ENCODE data around the gene PHEX.

The PHEX gene

DNA sequence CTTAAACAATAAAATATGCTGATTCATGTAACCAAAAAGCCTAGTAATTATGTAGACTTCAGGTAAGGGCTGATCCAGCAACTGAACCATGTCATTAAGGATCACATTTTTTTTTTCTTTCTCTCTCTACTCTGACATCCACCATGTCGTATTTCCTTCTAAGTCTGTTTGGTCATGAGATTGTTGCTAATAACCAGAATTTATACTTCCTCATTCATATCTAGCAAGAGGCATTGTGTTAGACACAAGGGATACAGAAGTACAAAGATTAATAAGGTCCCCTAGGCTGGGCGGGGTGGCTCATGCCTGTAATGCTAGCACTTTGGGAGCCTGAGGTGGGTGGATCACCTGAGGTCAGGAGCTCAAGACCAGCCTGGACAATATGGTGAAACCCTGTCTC is 24.1 kb downstream of the PHEX start:
- no peak for DNase-seq (ENCODE audit: insufficient read length, low spot score)
- TF ChIP-seq, protein P1, sequence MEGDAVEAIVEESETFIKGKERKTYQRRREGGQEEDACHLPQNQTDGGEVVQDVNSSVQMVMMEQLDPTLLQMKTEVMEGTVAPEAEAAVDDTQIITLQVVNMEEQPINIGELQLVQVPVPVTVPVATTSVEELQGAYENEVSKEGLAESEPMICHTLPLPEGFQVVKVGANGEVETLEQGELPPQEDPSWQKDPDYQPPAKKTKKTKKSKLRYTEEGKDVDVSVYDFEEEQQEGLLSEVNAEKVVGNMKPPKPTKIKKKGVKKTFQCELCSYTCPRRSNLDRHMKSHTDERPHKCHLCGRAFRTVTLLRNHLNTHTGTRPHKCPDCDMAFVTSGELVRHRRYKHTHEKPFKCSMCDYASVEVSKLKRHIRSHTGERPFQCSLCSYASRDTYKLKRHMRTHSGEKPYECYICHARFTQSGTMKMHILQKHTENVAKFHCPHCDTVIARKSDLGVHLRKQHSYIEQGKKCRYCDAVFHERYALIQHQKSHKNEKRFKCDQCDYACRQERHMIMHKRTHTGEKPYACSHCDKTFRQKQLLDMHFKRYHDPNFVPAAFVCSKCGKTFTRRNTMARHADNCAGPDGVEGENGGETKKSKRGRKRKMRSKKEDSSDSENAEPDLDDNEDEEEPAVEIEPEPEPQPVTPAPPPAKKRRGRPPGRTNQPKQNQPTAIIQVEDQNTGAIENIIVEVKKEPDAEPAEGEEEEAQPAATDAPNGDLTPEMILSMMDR (IDR thresholded peaks at IDR 0.05; ENCODE audit: insufficient read depth, missing control alignments): no peak
- FAIRE-seq: no peak

DNA sequence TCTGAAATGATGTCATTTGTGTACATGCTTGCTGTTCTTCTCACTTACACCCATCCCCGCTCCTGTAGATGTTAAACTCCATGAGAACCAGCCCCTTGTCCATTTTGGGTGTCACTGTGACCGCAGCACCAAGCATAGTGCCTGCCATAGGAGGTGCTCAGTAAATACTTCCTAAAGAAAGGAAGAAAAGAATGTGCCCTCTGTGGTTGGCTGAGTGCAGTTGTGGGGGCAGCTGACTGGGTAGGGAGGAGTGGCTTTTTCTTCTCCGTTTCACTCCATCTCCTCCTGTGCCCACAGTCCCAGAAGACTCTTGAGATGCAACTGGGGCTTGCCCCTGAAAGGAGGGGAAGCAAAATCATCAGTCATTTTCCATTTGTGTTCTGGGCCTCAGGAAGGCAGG is 25.5 kb downstream of the PHEX start:
- no peak for DNase-seq (ENCODE audit: insufficient read length, low spot score)
- no peak for FAIRE-seq
- TF ChIP-seq, protein P1 (IDR thresholded peaks at IDR 0.05; ENCODE audit: insufficient read depth, missing control alignments): no peak

DNA sequence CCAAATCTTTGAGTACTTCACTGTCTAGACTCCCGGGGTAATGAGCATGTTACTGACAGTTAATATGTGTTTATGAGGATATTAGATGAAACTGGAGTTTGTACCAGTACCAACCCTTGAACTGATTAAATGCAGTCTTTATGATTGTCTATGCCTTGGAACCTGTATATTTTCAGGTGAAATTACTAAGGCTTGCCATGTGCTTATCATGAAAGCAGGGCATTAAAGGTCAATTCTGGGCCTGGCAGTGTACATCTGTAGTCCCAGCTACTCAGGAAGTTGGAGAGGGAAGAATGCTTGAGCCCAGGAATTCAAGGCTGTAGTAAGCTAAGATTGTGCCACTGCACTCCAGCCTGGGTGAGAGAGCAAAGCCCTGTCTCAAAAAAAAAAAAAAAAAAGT is 27.6 kb downstream of the PHEX start:
- TF ChIP-seq, protein P1 (IDR thresholded peaks at IDR 0.05; ENCODE audit: insufficient read depth, missing control alignments): no peak
- FAIRE-seq: no peak
- DNase-seq (ENCODE audit: insufficient read length, low spot score): no peak

DNA sequence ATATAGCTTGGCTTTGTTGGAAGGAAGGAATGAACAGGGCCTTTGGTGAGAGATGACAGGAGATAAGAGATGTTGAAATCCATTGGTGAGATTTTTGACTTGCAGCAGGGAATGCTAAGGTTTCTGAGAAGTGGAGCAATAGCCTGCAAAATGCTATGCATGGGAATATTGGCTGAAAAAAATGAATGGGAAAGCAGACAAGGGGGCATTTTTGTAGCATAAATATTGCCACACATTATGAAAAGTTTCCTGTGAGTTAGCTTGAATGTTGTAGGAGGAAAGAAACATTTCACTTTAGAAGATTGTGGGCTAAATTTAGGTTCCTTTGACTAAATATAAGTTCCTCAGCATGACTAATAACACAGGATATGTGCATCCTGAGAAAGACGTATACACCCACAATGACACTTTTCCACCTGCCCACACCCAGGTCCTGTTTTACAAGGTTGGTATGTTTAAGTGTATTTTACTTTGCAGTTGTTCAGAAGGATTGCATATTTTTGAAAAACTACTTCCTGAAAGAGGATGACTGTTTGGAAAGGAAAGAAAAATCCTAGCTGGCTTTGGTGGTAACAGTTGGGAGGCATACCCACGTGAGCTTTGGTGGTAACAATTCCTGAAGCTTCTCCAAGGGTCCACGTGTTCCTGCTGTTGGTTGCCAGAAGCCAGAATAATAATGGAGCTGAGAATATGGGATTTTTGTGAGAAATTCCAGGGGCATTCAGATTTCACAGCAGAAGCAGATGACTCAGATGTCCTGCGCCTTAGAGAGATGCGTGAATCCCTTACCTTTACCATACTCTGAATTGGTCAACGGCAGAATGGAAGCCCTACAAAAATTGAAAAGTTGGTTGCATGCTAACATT is 28.5 kb downstream of the PHEX start:
- DNase-seq (ENCODE audit: insufficient read length, low spot score): no peak
- TF ChIP-seq, protein P1 (IDR thresholded peaks at IDR 0.05; ENCODE audit: insufficient read depth, missing control alignments): no peak

DNA sequence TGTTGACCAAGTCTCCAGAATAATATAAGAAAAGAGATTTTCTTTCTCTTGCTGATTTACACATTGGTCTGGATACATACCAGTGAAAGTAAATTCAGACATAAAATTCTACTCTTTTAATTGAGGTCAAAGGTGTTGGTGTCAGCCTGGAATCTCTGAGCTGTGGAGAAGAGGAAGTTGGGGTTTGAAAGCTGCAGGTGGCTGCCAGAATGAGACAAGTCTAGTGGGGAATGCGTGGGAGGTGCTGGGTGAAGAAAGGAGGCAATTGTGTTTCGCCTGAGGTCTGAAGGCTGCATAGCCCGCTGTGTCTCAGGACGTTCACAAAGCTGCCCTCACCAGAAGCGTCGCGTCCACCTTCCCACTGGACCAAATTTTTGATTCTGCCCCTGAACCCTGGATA is 31.2 kb downstream of the PHEX start:
- TF ChIP-seq, protein P1 (IDR thresholded peaks at IDR 0.05; ENCODE audit: insufficient read depth, missing control alignments): no peak
- DNase-seq (ENCODE audit: insufficient read length, low spot score): no peak
- FAIRE-seq: no peak

More for the DNA sequence above, 28.5 kb downstream of the PHEX start:
- FAIRE-seq: no peak

DNA sequence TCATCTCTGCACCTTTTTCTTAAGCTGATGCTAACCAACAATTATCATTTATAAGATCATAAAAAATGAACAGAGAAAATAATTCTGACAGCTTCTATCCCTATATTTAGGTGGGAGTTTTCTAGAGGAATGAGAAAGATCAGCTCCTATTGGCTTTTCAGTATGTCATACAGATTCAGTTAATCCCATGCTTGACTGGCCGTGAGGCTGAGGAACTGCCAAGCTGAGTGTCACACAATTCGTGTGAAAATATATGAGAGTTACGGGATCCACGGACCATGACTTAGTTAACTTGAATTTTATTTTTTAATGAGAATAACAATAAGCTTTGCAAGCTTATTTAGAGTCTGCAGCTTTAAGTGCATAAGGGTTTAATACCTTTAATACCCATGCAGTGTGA is 37.5 kb downstream of the PHEX start:
- DNase-seq (ENCODE audit: insufficient read length, low spot score) (no peak), FAIRE-seq (no peak)
- TF ChIP-seq, protein P1 (IDR thresholded peaks at IDR 0.05; ENCODE audit: insufficient read depth, missing control alignments): no peak

DNA sequence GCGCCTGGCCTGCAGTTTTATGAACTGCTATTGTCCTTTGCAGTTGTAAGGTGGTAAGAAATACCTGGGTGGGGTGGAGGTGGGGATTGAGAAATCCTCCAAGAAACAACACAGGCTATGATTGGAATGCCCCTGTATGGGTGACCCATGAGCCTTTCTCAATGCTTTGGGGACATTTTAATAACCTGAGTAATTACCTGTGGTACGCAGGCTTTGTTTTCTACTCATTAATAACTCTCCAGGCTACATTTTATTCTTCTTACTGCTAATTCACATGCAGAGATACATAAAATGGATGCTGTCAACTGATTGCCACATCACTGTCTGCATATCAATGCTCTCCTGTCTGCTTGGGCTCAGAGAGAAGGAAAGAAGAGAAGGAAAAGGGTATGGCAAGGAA is 41.8 kb downstream of the PHEX start:
- FAIRE-seq (no peak), DNase-seq (ENCODE audit: insufficient read length, low spot score) (no peak)
- TF ChIP-seq, protein P1 (IDR thresholded peaks at IDR 0.05; ENCODE audit: insufficient read depth, missing control alignments): no peak
